T-helper 22 cell (primary cell): ENCODE data around the gene TMIGD1.

Experiments used
- DNase-seq: peaks from one replicate; pipeline ENCODE4 v3.0.0-alpha.2; 2020; ENCODE audit warnings: low read depth

TMIGD1 gene

GRCh38 chr17:30326809-30327208 is 7.0 kb downstream of the TMIGD1 start:
- no peak for DNase-seq

- no peak for DNase-seq
Measured at GRCh38 chr17:30324723-30325122, 9.1 kb downstream of the TMIGD1 start.

- peak; percentile 4 for DNase-seq
Measured at GRCh38 chr17:30323895-30324319, 9.9 kb downstream of the TMIGD1 start.

GRCh38 chr17:30323262-30323894 is 10.5 kb downstream of the TMIGD1 start:
- peak; percentile 47 for DNase-seq

- DNase-seq = no peak
Measured at GRCh38 chr17:30321314-30321713, 12.5 kb downstream of the TMIGD1 start.

- no peak for DNase-seq
Measured at GRCh38 chr17:30318155-30318554, 15.7 kb downstream of the TMIGD1 start.

- DNase-seq = no peak
Measured at GRCh38 chr17:30316736-30317135, 17.1 kb downstream of the TMIGD1 start.

- no peak for DNase-seq
Measured at GRCh38 chr17:30315106-30315505, 18.8 kb downstream of the TMIGD1 start.

- DNase-seq = no peak
Measured at GRCh38 chr17:30314474-30314873, 19.4 kb downstream of the TMIGD1 start.

GRCh38 chr17:30312226-30312625 is 21.6 kb downstream of the TMIGD1 start:
- no peak for DNase-seq

GRCh38 chr17:30310562-30310961 is 23.3 kb downstream of the TMIGD1 start:
- DNase-seq = no peak

- DNase-seq = no peak
Measured at GRCh38 chr17:30309591-30309990, 24.3 kb downstream of the TMIGD1 start.

- DNase-seq = no peak
Measured at GRCh38 chr17:30308406-30308805, 25.5 kb downstream of the TMIGD1 start.

- no peak for DNase-seq
Measured at GRCh38 chr17:30304778-30305177, 29.1 kb downstream of the TMIGD1 start.

GRCh38 chr17:30302241-30302640 is 31.6 kb downstream of the TMIGD1 start:
- DNase-seq = no peak

- DNase-seq = no peak
Measured at GRCh38 chr17:30300818-30301217, 33.0 kb downstream of the TMIGD1 start.

- DNase-seq = no peak
Measured at GRCh38 chr17:30299000-30299399, 34.9 kb downstream of the TMIGD1 start.

- DNase-seq = no peak
Measured at GRCh38 chr17:30297715-30298114, 36.1 kb downstream of the TMIGD1 start.

- no peak for DNase-seq
Measured at GRCh38 chr17:30296499-30297080, 37.3 kb downstream of the TMIGD1 start.

- DNase-seq = no peak
Measured at GRCh38 chr17:30292286-30292858, 41.5 kb downstream of the TMIGD1 start.

- DNase-seq = peak; percentile 69
Measured at GRCh38 chr17:30291543-30292285, 42.1 kb downstream of the TMIGD1 start, which contains the start of gene BLMH. BLMH (minus strand) TSS chr17:30291944; CDS start chr17:30291819, 125 bp downstream.

GRCh38 chr17:30290696-30291542 is 42.9 kb downstream of the TMIGD1 start:
- DNase-seq = no peak
